ENCODE results near the gene NDUFS8.

DNA sequence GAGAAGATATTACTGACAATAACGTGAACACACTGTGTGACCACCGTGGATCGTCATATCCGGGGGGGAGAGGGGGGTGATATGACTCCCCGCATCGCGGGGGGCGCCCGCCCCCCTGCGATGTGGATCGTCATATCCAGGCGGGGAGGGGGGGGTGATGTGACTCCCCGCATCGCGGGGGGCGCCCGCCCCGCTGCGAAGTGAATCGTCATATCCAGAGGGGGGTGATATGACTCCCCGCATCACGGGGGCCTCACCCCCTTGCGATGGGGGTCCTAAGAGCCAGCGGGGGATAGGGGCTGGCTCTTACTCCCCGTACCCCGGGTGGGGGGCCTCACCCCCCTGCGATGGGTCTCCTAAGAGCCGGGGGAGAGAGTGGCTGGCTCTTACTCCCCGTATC, 46.5 kb upstream of the NDUFS8 start:
- TF ChIP-seq, protein P1, sequence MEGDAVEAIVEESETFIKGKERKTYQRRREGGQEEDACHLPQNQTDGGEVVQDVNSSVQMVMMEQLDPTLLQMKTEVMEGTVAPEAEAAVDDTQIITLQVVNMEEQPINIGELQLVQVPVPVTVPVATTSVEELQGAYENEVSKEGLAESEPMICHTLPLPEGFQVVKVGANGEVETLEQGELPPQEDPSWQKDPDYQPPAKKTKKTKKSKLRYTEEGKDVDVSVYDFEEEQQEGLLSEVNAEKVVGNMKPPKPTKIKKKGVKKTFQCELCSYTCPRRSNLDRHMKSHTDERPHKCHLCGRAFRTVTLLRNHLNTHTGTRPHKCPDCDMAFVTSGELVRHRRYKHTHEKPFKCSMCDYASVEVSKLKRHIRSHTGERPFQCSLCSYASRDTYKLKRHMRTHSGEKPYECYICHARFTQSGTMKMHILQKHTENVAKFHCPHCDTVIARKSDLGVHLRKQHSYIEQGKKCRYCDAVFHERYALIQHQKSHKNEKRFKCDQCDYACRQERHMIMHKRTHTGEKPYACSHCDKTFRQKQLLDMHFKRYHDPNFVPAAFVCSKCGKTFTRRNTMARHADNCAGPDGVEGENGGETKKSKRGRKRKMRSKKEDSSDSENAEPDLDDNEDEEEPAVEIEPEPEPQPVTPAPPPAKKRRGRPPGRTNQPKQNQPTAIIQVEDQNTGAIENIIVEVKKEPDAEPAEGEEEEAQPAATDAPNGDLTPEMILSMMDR (conservative IDR thresholded peaks at IDR 0.05; ENCODE audit: low read depth in 2 of 2), result no peak
- no peak for TF ChIP-seq EZH2 (IDR thresholded peaks at IDR 0.05; ENCODE audit: low read depth, unreplicated experiment)
- TF ChIP-seq EZH2phosphoT487 (IDR thresholded peaks at IDR 0.05; ENCODE audit: unreplicated experiment), result no peak
- no peak for TF ChIP-seq ZNF331 (CRISPR knock-in tag; IDR thresholded peaks at IDR 0.05; ENCODE audit: low read depth)

Measured in GM23338 (cell line).